ENCODE data around the gene CCR6. TPM values are rescaled to one million over a fixed set of nuclear protein-coding genes. Genes with fewer than 3 reads are reported as not detected.

Gene CCR6
- total and polyA plus RNA-seq, 7 donors: 0.01 to 0.05 TPM; not detected in 5

DNA sequence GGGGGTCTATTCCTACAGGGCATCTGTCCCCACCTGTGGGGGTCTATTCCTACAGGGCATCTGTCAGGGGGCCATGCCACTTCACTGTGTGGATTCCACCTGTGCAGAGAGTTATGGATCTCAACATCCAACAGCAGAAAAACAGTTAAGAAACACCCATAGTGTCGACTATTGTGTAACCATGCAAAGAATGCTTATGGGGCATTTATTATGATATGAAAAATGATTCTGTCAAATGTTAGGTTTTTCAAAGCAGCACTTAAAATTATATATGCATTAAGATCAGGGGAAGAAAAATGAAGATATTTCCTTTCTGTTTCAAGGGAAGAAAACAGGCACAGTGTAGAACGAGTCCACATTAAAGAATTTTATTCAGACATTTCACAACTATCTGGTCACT, 32.0 kb downstream of the CCR6 start:
- TF ChIP-seq CTCF (IDR thresholded peaks at IDR 0.05): no peak
- H3K27ac ChIP-seq: no peak overlapping the region
- peaks cover 0 to 9% (median 4%) of the 10 kb centered on the region in 3 donors for H3K27me3 ChIP-seq (ENCODE audit: insufficient read depth in 3 of 3, low read length in 2 of 3)
- H3K36me3 ChIP-seq (ENCODE audit: insufficient read depth in 1 of 2, low read depth in 1 of 2): no peaks in the 10 kb centered on the region
- H3K4me3 ChIP-seq: no peak overlapping the region
- no peak for ATAC-seq
- no peaks in the 10 kb centered on the region for H3K4me1 ChIP-seq
- 54 to 62% (median 55%) methylated on average over 2 of the region's 2 CpGs for WGBS, 3 donors
- no peaks in the 10 kb centered on the region for H3K9me3 ChIP-seq
- no peak for DNase-seq
- intact Hi-C loops (cut with DNase I): no loop called here

DNA sequence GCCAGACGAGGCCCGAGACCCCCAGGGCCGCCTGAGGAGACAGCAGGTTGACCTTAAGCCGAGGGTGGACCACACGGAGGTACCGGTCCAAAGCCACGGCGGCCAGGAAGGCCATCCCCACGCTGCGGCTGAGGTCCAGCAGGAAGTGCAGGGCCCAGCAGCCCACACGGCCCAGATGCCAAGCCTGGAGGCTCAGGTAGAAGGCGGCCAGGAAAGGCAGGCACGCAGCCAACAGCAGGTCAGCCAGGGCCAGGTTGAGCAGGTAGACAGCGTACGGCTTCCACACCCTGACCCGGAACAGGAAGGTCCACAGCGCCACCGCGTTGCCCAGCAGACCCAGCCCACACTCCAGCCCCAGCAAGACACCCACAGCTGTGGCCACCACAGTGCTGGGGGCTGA, 34.5 kb downstream of the CCR6 start:
- Histone ChIP-seq H3K4me3 (no peak overlapping the region), H3K9me3 (no peaks in the 10 kb centered on the region), H3K27ac (no peak overlapping the region), H3K4me1 (no peaks in the 10 kb centered on the region), H3K36me3 (ENCODE audit: insufficient read depth in 1 of 2, low read depth in 1 of 2) (no peaks in the 10 kb centered on the region), H3K27me3 (ENCODE audit: insufficient read depth in 3 of 3, low read length in 2 of 3) (peaks cover 0 to 9% (median 2%) of the 10 kb centered on the region in 3 donors)
- intact Hi-C loops (cut with DNase I): no loop called here
- 92 to 95% (median 95%) methylated on average over 19 of the region's 19 CpGs for WGBS, 3 donors
- DNase-seq (no peak), ATAC-seq (no peak)
- TF ChIP-seq CTCF (IDR thresholded peaks at IDR 0.05): no peak

DNA sequence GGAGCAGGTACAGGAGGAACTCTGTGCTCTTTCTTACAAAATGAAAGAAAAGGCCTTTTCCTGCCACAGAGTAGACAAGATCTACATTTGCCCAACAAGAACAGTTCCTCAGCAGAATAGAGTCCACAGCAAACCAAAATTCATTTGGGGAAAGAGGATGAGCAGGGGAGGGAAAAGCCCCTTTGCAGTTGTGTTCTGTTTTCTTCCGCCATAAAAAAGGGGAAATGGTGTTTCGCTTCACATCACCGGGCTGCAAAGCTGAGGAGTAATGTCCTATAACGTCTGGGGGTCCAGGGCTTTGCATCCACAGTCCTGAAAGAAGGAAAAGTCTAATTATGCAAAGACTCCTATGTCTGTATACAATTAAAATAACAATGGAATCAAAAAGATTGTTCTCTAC, 35.0 kb downstream of the CCR6 start, which contains the start of gene GPR31:
TSS of gene GPR31 (minus strand) at position 118 of the 400 bp plus-strand sequence. CDS start 149 bp downstream, outside the sequence.
- 78 to 82% (median 80%) methylated on average over 4 of the region's 4 CpGs for WGBS, 3 donors
- ATAC-seq (no peak), DNase-seq (no peak)
- H3K27me3 ChIP-seq (ENCODE audit: insufficient read depth in 3 of 3, low read length in 2 of 3): peaks cover 0 to 7% (median 2%) of the 10 kb centered on the region in 3 donors
- intact Hi-C loops (cut with DNase I): no loop called here
- no peak within 1 kb of the TSS for H3K4me3 ChIP-seq
- H3K27ac ChIP-seq: no peak within 1 kb of the TSS
- no peak for TF ChIP-seq CTCF (IDR thresholded peaks at IDR 0.05)
- no peaks in the 10 kb centered on the region for H3K36me3 ChIP-seq (ENCODE audit: insufficient read depth in 1 of 2, low read depth in 1 of 2)
- no peaks in the 10 kb centered on the region for H3K9me3 ChIP-seq
- H3K4me1 ChIP-seq: no peaks in the 10 kb centered on the region

DNA sequence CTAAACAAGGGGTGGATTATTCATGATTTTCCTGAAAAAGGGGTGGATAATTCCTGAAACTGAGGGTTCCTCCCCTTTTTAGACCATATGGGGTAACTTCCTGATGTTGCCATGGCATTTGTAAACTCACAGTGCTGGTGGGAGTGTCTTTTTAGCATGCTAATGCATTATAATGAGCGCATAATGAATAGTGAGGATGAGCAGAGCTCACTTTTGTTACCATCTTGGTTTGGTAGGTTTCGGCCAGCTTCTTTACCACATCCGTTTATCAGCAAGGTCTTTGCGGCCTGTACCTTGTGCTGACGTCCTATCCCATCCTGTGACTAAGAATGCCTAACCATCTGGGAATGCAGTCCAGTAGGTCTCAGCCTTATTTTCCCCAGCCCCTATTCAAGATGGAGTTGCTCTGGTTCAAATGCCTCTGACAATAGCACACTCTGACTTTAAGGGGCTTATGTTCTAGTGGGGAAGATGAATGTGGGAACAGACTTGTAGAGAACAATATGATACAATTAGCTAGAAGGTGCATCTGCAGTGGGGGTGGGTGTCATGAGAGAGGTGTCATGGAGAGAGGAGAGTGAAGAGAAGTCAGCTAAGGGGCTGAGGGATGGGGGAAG, 39.1 kb downstream of the CCR6 start:
- H3K27me3 ChIP-seq (ENCODE audit: insufficient read depth in 3 of 3, low read length in 2 of 3): no peaks in the 10 kb centered on the region
- no peak for TF ChIP-seq CTCF (IDR thresholded peaks at IDR 0.05)
- ATAC-seq (no peak), DNase-seq (no peak)
- H3K4me1 ChIP-seq: no peaks in the 10 kb centered on the region
- WGBS, 3 donors: 96 to 100% (median 96%) methylated on average over 5 of the region's 5 CpGs
- H3K4me3 ChIP-seq: no peak overlapping the region
- H3K27ac ChIP-seq: no peak overlapping the region
- no peaks in the 10 kb centered on the region for H3K36me3 ChIP-seq (ENCODE audit: insufficient read depth in 1 of 2, low read depth in 1 of 2)
- H3K9me3 ChIP-seq: no peaks in the 10 kb centered on the region
- intact Hi-C loops (cut with DNase I): no loop called here

DNA sequence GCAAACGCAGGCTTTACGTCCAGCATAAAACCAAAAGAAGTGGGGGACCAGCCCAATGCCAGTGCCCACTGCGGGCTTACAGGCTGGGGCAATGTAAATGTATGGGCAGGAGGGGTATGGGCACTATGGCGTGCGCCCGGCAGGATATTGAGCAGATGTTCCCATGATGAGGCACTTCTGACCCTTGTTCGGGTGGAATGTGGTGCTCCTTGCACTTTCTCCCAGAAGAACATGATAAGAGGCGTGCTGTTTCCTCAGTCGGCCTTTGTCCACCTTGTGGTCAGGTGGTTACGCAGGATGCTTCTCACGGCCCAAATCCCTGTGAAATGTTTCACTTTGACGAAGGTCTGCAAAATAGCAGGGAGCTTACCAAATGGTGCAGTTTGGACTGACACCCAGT, 39.7 kb downstream of the CCR6 start:
- no peak overlapping the region for H3K4me3 ChIP-seq
- 79 to 84% (median 84%) methylated on average over 12 of the region's 12 CpGs for WGBS, 3 donors
- no peak for ATAC-seq

More for the DNA sequence above, 39.7 kb downstream of the CCR6 start:
- Histone ChIP-seq H3K27me3 (ENCODE audit: insufficient read depth in 3 of 3, low read length in 2 of 3) (no peaks in the 10 kb centered on the region), H3K27ac (no peak overlapping the region), H3K4me1 (no peaks in the 10 kb centered on the region), H3K9me3 (no peaks in the 10 kb centered on the region), H3K36me3 (ENCODE audit: insufficient read depth in 1 of 2, low read depth in 1 of 2) (no peaks in the 10 kb centered on the region)
- intact Hi-C loops (cut with DNase I): no loop called here
- DNase-seq: no peak
- TF ChIP-seq CTCF (IDR thresholded peaks at IDR 0.05): no peak
